Astrocyte (in vitro differentiated cells and primary cell): Measurements from ENCODE around the gene RHCG.

Experiments
- EZH2 ChIP-seq: IDR thresholded peaks from 2 replicates; pipeline ENCODE4 v1.6.1; 2012; ENCODE audit warnings: mild to moderate bottlenecking, low read length, inconsistent platforms; ENCODE audit not compliant: insufficient read depth
- TF ChIP-seq, protein P1 (sequence below): IDR thresholded peaks from 2 replicates; pipeline ENCODE4 v1.5.1; 2011; ENCODE audit warnings: low read depth, mild to moderate bottlenecking, inconsistent platforms, low read length, moderate library complexity; ENCODE audit not compliant: insufficient read depth

DNA sequence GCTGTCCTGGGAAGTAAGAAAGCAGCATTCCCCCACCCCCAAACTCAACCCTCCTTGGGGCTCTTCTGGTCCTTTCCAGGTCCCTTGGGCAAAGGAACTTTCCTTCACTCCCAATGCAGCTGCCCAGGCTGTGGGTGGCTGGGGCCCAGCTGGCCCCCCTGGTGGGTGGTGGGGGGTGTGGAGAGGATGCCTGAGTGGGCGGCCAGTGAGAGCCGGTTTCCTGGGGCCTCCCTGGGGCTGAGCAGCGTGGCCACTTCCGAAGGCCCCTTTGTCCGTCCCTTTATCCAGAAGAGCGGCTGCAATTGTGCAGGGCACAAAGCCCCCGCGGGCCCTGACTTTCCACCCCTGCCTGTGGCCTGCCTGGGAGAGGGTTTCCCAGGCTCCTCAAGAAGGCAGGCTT, 61.0 kb downstream of the RHCG start:
- TF ChIP-seq, protein P1, sequence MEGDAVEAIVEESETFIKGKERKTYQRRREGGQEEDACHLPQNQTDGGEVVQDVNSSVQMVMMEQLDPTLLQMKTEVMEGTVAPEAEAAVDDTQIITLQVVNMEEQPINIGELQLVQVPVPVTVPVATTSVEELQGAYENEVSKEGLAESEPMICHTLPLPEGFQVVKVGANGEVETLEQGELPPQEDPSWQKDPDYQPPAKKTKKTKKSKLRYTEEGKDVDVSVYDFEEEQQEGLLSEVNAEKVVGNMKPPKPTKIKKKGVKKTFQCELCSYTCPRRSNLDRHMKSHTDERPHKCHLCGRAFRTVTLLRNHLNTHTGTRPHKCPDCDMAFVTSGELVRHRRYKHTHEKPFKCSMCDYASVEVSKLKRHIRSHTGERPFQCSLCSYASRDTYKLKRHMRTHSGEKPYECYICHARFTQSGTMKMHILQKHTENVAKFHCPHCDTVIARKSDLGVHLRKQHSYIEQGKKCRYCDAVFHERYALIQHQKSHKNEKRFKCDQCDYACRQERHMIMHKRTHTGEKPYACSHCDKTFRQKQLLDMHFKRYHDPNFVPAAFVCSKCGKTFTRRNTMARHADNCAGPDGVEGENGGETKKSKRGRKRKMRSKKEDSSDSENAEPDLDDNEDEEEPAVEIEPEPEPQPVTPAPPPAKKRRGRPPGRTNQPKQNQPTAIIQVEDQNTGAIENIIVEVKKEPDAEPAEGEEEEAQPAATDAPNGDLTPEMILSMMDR, result no peak
- no peak for TF ChIP-seq EZH2
